ENCODE measurements around the gene WDR93. TPM values are rescaled to one million over a fixed set of nuclear protein-coding genes. Genes with fewer than 3 reads are reported as not detected.
A peak's percentile ranks its signal among the peaks of the same experiment; 100 is the strongest.

The WDR93 gene
- total RNA-seq, 4 donors from 2014 or later: 0.31 TPM; not detected in 3

DNA sequence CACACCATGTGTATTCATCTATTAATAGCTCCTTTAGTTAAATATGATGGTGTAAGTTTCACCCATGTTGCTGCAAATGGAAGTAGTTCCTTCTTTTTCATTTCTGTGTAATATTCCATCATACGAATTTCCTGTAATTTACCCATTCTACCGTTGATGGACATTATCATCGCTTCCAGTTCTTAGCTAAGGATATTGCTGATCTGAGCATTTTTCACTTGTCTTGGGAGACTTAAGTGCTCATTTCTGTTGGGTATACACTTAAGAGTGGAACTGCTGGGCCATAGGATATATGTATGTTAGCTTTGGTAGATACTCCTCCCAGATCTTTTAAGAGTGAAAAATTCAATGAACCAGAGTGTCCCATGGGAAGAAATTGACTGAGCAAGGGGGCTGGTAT, 22.4 kb upstream of the WDR93 start:
- H3K4me3 ChIP-seq: no peak overlapping the region
- no peak for TF ChIP-seq POLR2AphosphoS5 (IDR thresholded peaks at IDR 0.05)
- no peak for TF ChIP-seq EP300 (IDR thresholded peaks at IDR 0.05)
- TF ChIP-seq POLR2A (IDR thresholded peaks at IDR 0.05): no peak
- TF ChIP-seq, protein P1, sequence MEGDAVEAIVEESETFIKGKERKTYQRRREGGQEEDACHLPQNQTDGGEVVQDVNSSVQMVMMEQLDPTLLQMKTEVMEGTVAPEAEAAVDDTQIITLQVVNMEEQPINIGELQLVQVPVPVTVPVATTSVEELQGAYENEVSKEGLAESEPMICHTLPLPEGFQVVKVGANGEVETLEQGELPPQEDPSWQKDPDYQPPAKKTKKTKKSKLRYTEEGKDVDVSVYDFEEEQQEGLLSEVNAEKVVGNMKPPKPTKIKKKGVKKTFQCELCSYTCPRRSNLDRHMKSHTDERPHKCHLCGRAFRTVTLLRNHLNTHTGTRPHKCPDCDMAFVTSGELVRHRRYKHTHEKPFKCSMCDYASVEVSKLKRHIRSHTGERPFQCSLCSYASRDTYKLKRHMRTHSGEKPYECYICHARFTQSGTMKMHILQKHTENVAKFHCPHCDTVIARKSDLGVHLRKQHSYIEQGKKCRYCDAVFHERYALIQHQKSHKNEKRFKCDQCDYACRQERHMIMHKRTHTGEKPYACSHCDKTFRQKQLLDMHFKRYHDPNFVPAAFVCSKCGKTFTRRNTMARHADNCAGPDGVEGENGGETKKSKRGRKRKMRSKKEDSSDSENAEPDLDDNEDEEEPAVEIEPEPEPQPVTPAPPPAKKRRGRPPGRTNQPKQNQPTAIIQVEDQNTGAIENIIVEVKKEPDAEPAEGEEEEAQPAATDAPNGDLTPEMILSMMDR (IDR thresholded peaks at IDR 0.05): no peak
- H3K4me1 ChIP-seq: peaks cover 16% of the 10 kb centered on the region
- no peak for DNase-seq (ENCODE audit: low spot score in 2 of 2)
- H3K27me3 ChIP-seq: no peaks in the 10 kb centered on the region
- H3K9me3 ChIP-seq: no peaks in the 10 kb centered on the region
- no peaks in the 10 kb centered on the region for H3K36me3 ChIP-seq
- H3K27ac ChIP-seq: no peak overlapping the region
- whole genome bisulfite sequencing: 100% methylated on average over 3 of the region's 3 CpGs

DNA sequence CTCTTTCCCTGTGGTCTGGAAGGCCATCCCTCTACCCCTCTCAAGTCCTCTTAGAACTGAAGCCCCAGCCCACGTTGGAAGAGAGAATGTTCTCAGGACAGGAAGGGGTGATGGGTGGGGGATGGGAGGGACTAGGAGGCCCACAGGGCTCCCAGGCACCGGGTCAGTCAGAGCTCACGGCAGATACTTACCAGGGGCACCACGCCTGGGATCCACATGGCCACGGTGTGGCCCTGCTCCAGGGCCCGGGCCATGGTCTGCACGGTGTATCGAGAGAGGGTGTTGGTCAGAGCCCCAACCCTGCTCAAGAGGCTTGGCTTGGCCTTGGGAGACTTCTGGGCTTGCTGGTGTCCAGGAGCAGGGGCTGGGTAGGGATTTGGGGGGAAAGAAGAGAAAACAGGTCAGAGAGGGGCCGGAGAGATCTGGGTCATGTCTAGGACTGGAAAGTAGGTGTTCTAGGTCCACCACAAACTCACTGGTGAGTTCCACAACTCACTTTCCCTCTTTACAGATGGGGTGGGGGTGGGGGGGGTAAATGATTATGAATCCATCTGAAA, 21.2 kb upstream of the WDR93 start:
- Histone ChIP-seq H3K27me3 (no peaks in the 10 kb centered on the region), H3K27ac (no peak overlapping the region), H3K4me1 (peaks cover 15% of the 10 kb centered on the region), H3K4me3 (no peak overlapping the region), H3K9me3 (no peaks in the 10 kb centered on the region), H3K36me3 (no peaks in the 10 kb centered on the region)
- TF ChIP-seq POLR2A (IDR thresholded peaks at IDR 0.05) (no peak), EP300 (IDR thresholded peaks at IDR 0.05) (no peak), POLR2AphosphoS5 (IDR thresholded peaks at IDR 0.05) (no peak)
- TF ChIP-seq, protein P1 (IDR thresholded peaks at IDR 0.05): no peak
- WGBS: 86% methylated on average over 8 of the region's 9 CpGs
- peak in 1 of 2 donors; percentile 38 for DNase-seq (ENCODE audit: low spot score in 2 of 2)

DNA sequence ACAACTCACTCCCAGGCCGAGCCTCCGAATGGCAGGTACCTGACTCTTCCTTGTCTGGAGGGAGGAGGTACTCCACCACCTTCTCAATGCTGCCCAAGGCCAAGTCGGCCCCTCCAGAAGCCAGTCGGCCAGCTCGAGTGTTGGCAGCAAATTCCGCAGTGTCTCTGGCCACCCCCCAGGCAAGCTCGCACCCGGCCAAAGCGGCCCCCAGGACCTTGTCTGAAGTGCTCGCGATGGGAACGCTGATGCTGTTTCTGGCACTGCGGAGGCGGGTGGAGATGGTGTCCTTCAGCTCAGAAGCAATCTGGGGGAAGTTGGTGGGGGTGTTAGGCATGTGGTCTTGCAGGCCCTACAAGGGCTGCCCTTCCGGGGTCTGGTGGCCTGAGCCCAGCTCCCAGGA, 20.7 kb upstream of the WDR93 start:
- H3K27ac ChIP-seq: no peak overlapping the region
- DNase-seq (ENCODE audit: low spot score in 2 of 2): peak in 1 of 2 donors; percentile 50
- no peaks in the 10 kb centered on the region for H3K9me3 ChIP-seq
- 95% methylated on average over 12 of the region's 15 CpGs for WGBS
- peaks cover 11% of the 10 kb centered on the region for H3K4me1 ChIP-seq
- TF ChIP-seq POLR2AphosphoS5 (IDR thresholded peaks at IDR 0.05) (no peak), EP300 (IDR thresholded peaks at IDR 0.05) (no peak), POLR2A (IDR thresholded peaks at IDR 0.05) (no peak)
- H3K4me3 ChIP-seq: no peak overlapping the region
- no peaks in the 10 kb centered on the region for H3K27me3 ChIP-seq
- no peaks in the 10 kb centered on the region for H3K36me3 ChIP-seq

DNA sequence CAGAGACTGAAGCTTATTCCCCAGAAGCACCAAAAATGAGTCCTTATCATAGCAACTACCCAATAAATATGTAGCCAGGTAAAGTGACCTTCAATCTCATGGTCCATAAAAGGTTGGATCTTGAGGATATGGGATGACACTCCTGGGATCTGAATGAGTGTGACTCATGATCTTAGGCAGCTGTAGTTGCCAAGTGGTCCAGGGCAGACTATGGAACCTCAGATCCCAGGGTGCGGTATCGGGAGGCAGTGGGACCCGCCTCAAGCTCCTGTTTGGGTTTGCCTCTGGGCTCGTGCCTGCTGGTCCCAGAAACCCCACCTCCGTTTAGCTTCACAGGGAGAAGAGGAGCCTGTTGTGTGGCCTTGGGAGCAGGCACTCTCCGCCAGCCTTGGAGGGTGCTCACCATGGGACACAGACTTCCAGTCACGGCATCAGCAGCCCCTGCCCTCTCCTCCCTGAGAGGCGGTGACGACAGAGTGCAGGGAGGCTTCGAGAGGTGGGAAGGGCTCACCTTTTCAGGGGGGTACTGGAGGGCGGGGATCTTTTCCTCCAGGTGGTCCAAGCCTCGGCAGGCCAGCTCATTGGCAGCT, 19.5 kb upstream of the WDR93 start:
- no peaks in the 10 kb centered on the region for H3K9me3 ChIP-seq
- DNase-seq (ENCODE audit: low spot score in 2 of 2): peak in 1 of 2 donors; percentile 50
- H3K4me1 ChIP-seq: peaks cover under 1% of the 10 kb centered on the region
- H3K36me3 ChIP-seq: no peaks in the 10 kb centered on the region
- WGBS: 89% methylated on average over 6 of the region's 12 CpGs
- TF ChIP-seq, protein P1 (IDR thresholded peaks at IDR 0.05): no peak
- TF ChIP-seq EP300 (IDR thresholded peaks at IDR 0.05) (no peak), POLR2AphosphoS5 (IDR thresholded peaks at IDR 0.05) (no peak)
- H3K4me3 ChIP-seq: no peak overlapping the region
- no peak overlapping the region for H3K27ac ChIP-seq
- H3K27me3 ChIP-seq: no peaks in the 10 kb centered on the region

DNA sequence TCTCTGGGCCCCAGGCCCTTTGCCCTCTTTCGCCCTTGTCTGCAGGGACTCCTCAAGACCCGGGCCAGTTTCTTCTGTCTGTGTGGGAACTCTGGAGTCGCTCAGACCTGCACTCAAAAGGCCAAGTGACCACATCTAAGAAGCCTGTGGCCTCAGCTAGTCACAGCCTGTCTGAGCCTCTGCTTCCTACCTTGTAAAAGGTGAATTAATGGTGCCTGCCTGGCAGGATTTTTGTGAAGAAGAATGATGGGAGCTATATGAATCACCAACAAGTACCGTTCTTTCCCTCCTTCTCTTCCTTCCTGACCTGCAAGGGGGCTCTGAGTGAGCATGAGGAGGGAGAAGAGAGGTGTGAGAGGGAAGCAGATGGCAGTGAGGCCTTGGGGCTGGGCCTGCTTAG, 18.9 kb upstream of the WDR93 start:
- no peak overlapping the region for H3K4me3 ChIP-seq
- 44% methylated on average over 4 of the region's 4 CpGs for WGBS

More for the DNA sequence above, 18.9 kb upstream of the WDR93 start:
- Histone ChIP-seq H3K36me3 (no peaks in the 10 kb centered on the region), H3K27ac (no peak overlapping the region), H3K27me3 (no peaks in the 10 kb centered on the region), H3K9me3 (no peaks in the 10 kb centered on the region), H3K4me1 (no peaks in the 10 kb centered on the region)
- no peak for TF ChIP-seq POLR2AphosphoS5 (IDR thresholded peaks at IDR 0.05)
- TF ChIP-seq, protein P1 (IDR thresholded peaks at IDR 0.05): no peak
- TF ChIP-seq POLR2A (IDR thresholded peaks at IDR 0.05): no peak
- no peak for TF ChIP-seq EP300 (IDR thresholded peaks at IDR 0.05)
- DNase-seq (ENCODE audit: low spot score in 2 of 2): peak in 1 of 2 donors; percentile 22

All from suprapubic skin (tissue), 4 donors.